ENCODE measurements around the gene PLAU. TPM values are rescaled to one million over a fixed set of nuclear protein-coding genes. Genes with fewer than 3 reads are reported as not detected.

The PLAU gene
- total RNA-seq (2014; rRNA removed; shearing (Covaris generic)): 9.5 and 10.3 TPM in 2 replicates
- 27.0 and 39.9 TPM in 2 replicates for polyA plus RNA-seq (2014; cell fraction: nucleus; rRNA removed)

- DNase-seq (ENCODE audit: extremely low read depth, low read depth): no peak
Observed at GRCh38 chr10:73910764-73911552, at the start of gene PLAU. TSS of gene PLAU (plus strand) at chr10:73911132. CDS start at chr10:73911556, 424 bp downstream.

- no peak for DNase-seq (ENCODE audit: extremely low read depth, low read depth)
Observed at GRCh38 chr10:73862011-73862410, 48.9 kb upstream of the PLAU start.

GRCh38 chr10:73863039-73863817 is 47.7 kb upstream of the PLAU start:
- no peak for DNase-seq (ENCODE audit: extremely low read depth, low read depth)

GRCh38 chr10:73864229-73864628 is 46.7 kb upstream of the PLAU start:
- no peak for DNase-seq (ENCODE audit: extremely low read depth, low read depth)

- DNase-seq (ENCODE audit: extremely low read depth, low read depth): no peak
Observed at GRCh38 chr10:73865107-73865458, 45.8 kb upstream of the PLAU start.

- no peak for DNase-seq (ENCODE audit: extremely low read depth, low read depth)
Observed at GRCh38 chr10:73865459-73866442, 45.2 kb upstream of the PLAU start.

GRCh38 chr10:73866621-73867020 is 44.3 kb upstream of the PLAU start:
- no peak for DNase-seq (ENCODE audit: extremely low read depth, low read depth)

GRCh38 chr10:73867126-73867807 is 43.7 kb upstream of the PLAU start:
- no peak for DNase-seq (ENCODE audit: extremely low read depth, low read depth)

- DNase-seq (ENCODE audit: extremely low read depth, low read depth): no peak
Observed at GRCh38 chr10:73867871-73868631, 42.9 kb upstream of the PLAU start.

- DNase-seq (ENCODE audit: extremely low read depth, low read depth): no peak
Observed at GRCh38 chr10:73868655-73869195, 42.2 kb upstream of the PLAU start.

- DNase-seq (ENCODE audit: extremely low read depth, low read depth): no peak
Observed at GRCh38 chr10:73871295-73872189, 39.4 kb upstream of the PLAU start.

GRCh38 chr10:73872190-73872710 is 38.7 kb upstream of the PLAU start:
- no peak for DNase-seq (ENCODE audit: extremely low read depth, low read depth)

- no peak for DNase-seq (ENCODE audit: extremely low read depth, low read depth)
Observed at GRCh38 chr10:73873142-73873837, 37.6 kb upstream of the PLAU start.

GRCh38 chr10:73873838-73874215 is 37.1 kb upstream of the PLAU start:
- no peak for DNase-seq (ENCODE audit: extremely low read depth, low read depth)

- DNase-seq (ENCODE audit: extremely low read depth, low read depth): peak; percentile 87
Observed at GRCh38 chr10:73874267-73875138, 36.4 kb upstream of the PLAU start, which contains the start of gene CAMK2G. TSS of gene CAMK2G (minus strand) at chr10:73874555. CDS start at chr10:73874461, 94 bp downstream.

- DNase-seq (ENCODE audit: extremely low read depth, low read depth): no peak
Observed at GRCh38 chr10:73875139-73875475, 35.8 kb upstream of the PLAU start.
